Vagina (tissue), 2 donors: ENCODE data around the gene ABCD2. TPM values are rescaled to one million over a fixed set of nuclear protein-coding genes. Genes with fewer than 3 reads are reported as not detected.
"Not testable (repeated sequence)": the region's sequence is repeated elsewhere in the genome, so short reads cannot be mapped to it uniquely, and the experiment has no call there.

Experiments
- DNase-seq, 2 donors: peaks; one replicate each; pipeline ENCODE4 v3.0.0-alpha.2; 2017; ENCODE audit errors: extremely low spot score in 2 of 2
- H3K27ac ChIP-seq: fragments of 200-600 bp; sonication (generic); one replicate; pipeline ENCODE4 v1.5.1; 2019
- H3K27me3 ChIP-seq: fragments of 200-600 bp; sonication (generic); one replicate; pipeline ENCODE4 v1.5.1; 2019
- H3K36me3 ChIP-seq, 2 donors: fragments of 200-600 bp; sonication (generic); one replicate each; pipeline ENCODE4 v1.5.1; 2017 to 2019
- H3K4me1 ChIP-seq: fragments of 200-600 bp; sonication (generic); one replicate; pipeline ENCODE4 v1.5.1; 2019
- H3K4me3 ChIP-seq, 2 donors: fragments of 200-600 bp; sonication (generic); 1 replicate in 1 of 2; 2 replicates in 1 of 2; pipeline ENCODE4 v1.5.1; 2016 to 2019
- H3K9me3 ChIP-seq: fragments of 200-600 bp; sonication (generic); one replicate; pipeline ENCODE4 v1.5.1; 2019
- CTCF ChIP-seq, 3 experiments: fragments of 450-650 bp in 2 of 3; fragments of 200-600 bp in 1 of 3; sonication (generic) in 1 of 3; IDR thresholded peaks; one replicate each; pipeline ENCODE4 v1.5.1; 2017 to 2019; ENCODE audit warnings: antibody characterized with exemption in 3 of 3, mild to moderate bottlenecking in 2 of 3, moderate library complexity in 2 of 3
- POLR2A ChIP-seq, 2 donors: fragments of 450-650 bp; IDR thresholded peaks; one replicate each; pipeline ENCODE4 v1.6.1; 2017; ENCODE audit warnings: antibody characterized with exemption in 2 of 2, mild to moderate bottlenecking in 2 of 2, moderate library complexity in 2 of 2
- POLR2AphosphoS5 ChIP-seq, 2 donors: sonication (generic); formaldehyde crosslinking; IDR thresholded peaks; one replicate each; pipeline ENCODE4 v1.9.0; 2017; ENCODE audit warnings: antibody characterized with exemption in 2 of 2, mild to moderate bottlenecking in 2 of 2, low read depth in 1 of 2; ENCODE audit not compliant: insufficient read depth in 1 of 2
- intact Hi-C: fragments of 100-400 bp; cut with DNase I; formaldehyde crosslinking; loops from one replicate; pipeline ENCODE4 v1.15.1; 2023
- total RNA-seq: library from RNA; depleted of rRNA; stranded (reverse); fragments of >200 nt; gene quantifications from one replicate; pipeline ENCODE4 v1.2.3, GENCODE V29; 2016

Gene ABCD2
- total RNA-seq, 1 donor from 2014 or later = 1.5 TPM

DNA sequence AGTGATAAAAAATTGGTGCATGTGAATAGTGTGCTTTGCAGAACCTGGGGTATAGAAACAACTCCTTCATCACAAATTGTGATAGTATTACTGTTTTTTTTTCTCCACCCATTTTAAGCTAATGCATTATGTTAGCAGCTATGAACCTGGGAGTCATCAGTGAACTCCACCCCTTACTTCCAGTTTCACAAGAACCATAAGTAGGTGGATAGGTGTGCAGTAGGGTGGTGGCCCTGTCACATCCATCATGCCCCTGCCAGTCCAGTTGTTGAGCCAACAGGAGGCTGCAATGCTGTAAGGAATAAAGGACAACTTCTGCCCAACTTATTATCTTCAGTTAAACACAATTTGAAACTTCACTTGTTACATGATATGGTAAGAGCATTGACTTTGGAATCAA, 85.7 kb downstream of the ABCD2 start:
- intact Hi-C loops = no loop called here
- Histone ChIP-seq H3K27me3 (no peaks in the 10 kb centered on the region), H3K4me3 (no peak overlapping the region), H3K9me3 (no peaks in the 10 kb centered on the region), H3K27ac (no peak overlapping the region), H3K36me3 (no peaks in the 10 kb centered on the region), H3K4me1 (no peaks in the 10 kb centered on the region)
- TF ChIP-seq POLR2A (IDR thresholded peaks at IDR 0.05) (no peak), CTCF (IDR thresholded peaks at IDR 0.05) (no peak), POLR2AphosphoS5 (IDR thresholded peaks at IDR 0.05; ENCODE audit: insufficient read depth in 1 of 2, low read depth in 1 of 2) (no peak)
- no peak for DNase-seq

DNA sequence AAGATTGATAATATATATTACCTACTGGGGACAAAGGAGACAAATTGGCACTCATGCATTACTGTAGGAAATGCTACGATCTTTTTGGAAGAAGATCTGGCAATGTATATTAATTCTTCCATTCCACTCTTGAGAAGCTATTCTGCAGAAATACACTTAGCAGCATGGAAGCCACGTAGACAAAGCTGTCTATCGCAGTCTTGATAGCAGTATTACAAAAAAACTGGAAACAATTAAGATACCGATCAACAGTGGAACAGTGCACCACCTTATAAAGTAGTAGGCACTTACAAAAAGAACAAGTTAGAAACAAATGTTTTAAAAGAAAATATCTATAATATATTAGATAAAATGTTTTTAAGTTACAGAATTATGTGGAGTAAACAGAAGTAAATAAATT, 87.2 kb downstream of the ABCD2 start:
- intact Hi-C loops = no loop called here
- Histone ChIP-seq H3K4me1 (no peaks in the 10 kb centered on the region), H3K36me3 (no peaks in the 10 kb centered on the region), H3K9me3 (no peaks in the 10 kb centered on the region), H3K27ac (no peak overlapping the region), H3K27me3 (no peaks in the 10 kb centered on the region), H3K4me3 (no peak overlapping the region)
- TF ChIP-seq POLR2AphosphoS5 (IDR thresholded peaks at IDR 0.05; ENCODE audit: insufficient read depth in 1 of 2, low read depth in 1 of 2) (no peak), POLR2A (IDR thresholded peaks at IDR 0.05) (no peak), CTCF (IDR thresholded peaks at IDR 0.05) (no peak)
- DNase-seq = no peak

GRCh38 chr12:39526974-39527373, 92.6 kb downstream of the ABCD2 start:
- Histone ChIP-seq H3K4me1 (no peaks in the 10 kb centered on the region), H3K27ac (no peak overlapping the region), H3K4me3 (no peak overlapping the region), H3K27me3 (no peaks in the 10 kb centered on the region), H3K9me3 (no peaks in the 10 kb centered on the region), H3K36me3 (no peaks in the 10 kb centered on the region)
- intact Hi-C loops = no loop called here
- TF ChIP-seq CTCF (IDR thresholded peaks at IDR 0.05) = no peak
- no peak for TF ChIP-seq POLR2AphosphoS5 (IDR thresholded peaks at IDR 0.05; ENCODE audit: insufficient read depth in 1 of 2, low read depth in 1 of 2)
- no peak for TF ChIP-seq POLR2A (IDR thresholded peaks at IDR 0.05)
- DNase-seq = no peak

GRCh38 chr12:39522167-39522566, 97.4 kb downstream of the ABCD2 start:
- H3K4me1 ChIP-seq, H3K4me3 ChIP-seq, intact Hi-C loops, H3K36me3 ChIP-seq, DNase-seq, H3K27ac ChIP-seq, H3K27me3 ChIP-seq, H3K9me3 ChIP-seq: not testable (repeated sequence)

- Histone ChIP-seq H3K4me1 (no peaks in the 10 kb centered on the region), H3K9me3 (no peaks in the 10 kb centered on the region), H3K27me3 (no peaks in the 10 kb centered on the region), H3K27ac (no peak overlapping the region), H3K4me3 (no peak overlapping the region), H3K36me3 (no peaks in the 10 kb centered on the region)
- intact Hi-C loops = no loop called here
- TF ChIP-seq CTCF (IDR thresholded peaks at IDR 0.05) = no peak
- TF ChIP-seq POLR2A (IDR thresholded peaks at IDR 0.05) = no peak
- TF ChIP-seq POLR2AphosphoS5 (IDR thresholded peaks at IDR 0.05; ENCODE audit: insufficient read depth in 1 of 2, low read depth in 1 of 2) = no peak
- DNase-seq = no peak
Measured at GRCh38 chr12:39510001-39510400, 109.6 kb downstream of the ABCD2 start.

GRCh38 chr12:39505554-39505953, 114.0 kb downstream of the ABCD2 start:
- H3K4me1 ChIP-seq = no peaks in the 10 kb centered on the region
- TF ChIP-seq POLR2AphosphoS5 (IDR thresholded peaks at IDR 0.05; ENCODE audit: insufficient read depth in 1 of 2, low read depth in 1 of 2) (no peak), CTCF (IDR thresholded peaks at IDR 0.05) (no peak), POLR2A (IDR thresholded peaks at IDR 0.05) (no peak)
- H3K9me3 ChIP-seq = no peaks in the 10 kb centered on the region
- no peak overlapping the region for H3K27ac ChIP-seq
- no peaks in the 10 kb centered on the region for H3K27me3 ChIP-seq
- DNase-seq = no peak
- no peak overlapping the region for H3K4me3 ChIP-seq
- H3K36me3 ChIP-seq = no peaks in the 10 kb centered on the region
- intact Hi-C loops = no loop called here
